PC-9 (cell line): ENCODE results near the gene ENPP4.

Source experiments
- CTCF ChIP-seq: fragments of 200-600 bp; sonication (generic); conservative IDR thresholded peaks from 2 replicates; pipeline ENCODE4 v1.6.1; 2017; ENCODE audit warnings: mixed run types, antibody characterized with exemption, mild to moderate bottlenecking, moderate library complexity
- EZH2 ChIP-seq: fragments of 200-600 bp; sonication (generic); IDR thresholded peaks from 2 replicates; pipeline ENCODE4 v1.8.0; 2017; ENCODE audit warnings: antibody characterized with exemption, low read depth

GRCh38 chr6:46175976-46176375 lies 46.2 kb downstream of the ENPP4 start:
- TF ChIP-seq CTCF (no peak), EZH2 (no peak)
